Measurements from ENCODE around the gene BCL2L1. TPM values are rescaled to one million over a fixed set of nuclear protein-coding genes. Genes with fewer than 3 reads are reported as not detected.
"Not testable (repeated sequence)": the region's sequence is repeated elsewhere in the genome, so short reads cannot be mapped to it uniquely, and the experiment has no call there.

BCL2L1 gene
- total and polyA plus RNA-seq, 7 donors, result 34.5 to 204 (median 58.1) TPM

GRCh38 chr20:31673435-31673834 lies 49.2 kb downstream of the BCL2L1 start:
- H3K4me3 ChIP-seq, result no peak overlapping the region
- H3K9me3 ChIP-seq, result no peaks in the 10 kb centered on the region
- DNase-seq, result no peak
- intact Hi-C loops (cut with DNase I), result no loop called here
- peaks cover 90% of the 10 kb centered on the region for H3K4me1 ChIP-seq
- H3K27me3 ChIP-seq (ENCODE audit: insufficient read depth in 3 of 3, low read length in 2 of 3), result no peaks in the 10 kb centered on the region
- H3K27ac ChIP-seq, result peak overlapping the region; percentile 60
- peaks cover 4 to 6% of the 10 kb centered on the region in 2 donors for H3K36me3 ChIP-seq (ENCODE audit: insufficient read depth in 1 of 2, low read depth in 1 of 2)
- TF ChIP-seq, protein P1, sequence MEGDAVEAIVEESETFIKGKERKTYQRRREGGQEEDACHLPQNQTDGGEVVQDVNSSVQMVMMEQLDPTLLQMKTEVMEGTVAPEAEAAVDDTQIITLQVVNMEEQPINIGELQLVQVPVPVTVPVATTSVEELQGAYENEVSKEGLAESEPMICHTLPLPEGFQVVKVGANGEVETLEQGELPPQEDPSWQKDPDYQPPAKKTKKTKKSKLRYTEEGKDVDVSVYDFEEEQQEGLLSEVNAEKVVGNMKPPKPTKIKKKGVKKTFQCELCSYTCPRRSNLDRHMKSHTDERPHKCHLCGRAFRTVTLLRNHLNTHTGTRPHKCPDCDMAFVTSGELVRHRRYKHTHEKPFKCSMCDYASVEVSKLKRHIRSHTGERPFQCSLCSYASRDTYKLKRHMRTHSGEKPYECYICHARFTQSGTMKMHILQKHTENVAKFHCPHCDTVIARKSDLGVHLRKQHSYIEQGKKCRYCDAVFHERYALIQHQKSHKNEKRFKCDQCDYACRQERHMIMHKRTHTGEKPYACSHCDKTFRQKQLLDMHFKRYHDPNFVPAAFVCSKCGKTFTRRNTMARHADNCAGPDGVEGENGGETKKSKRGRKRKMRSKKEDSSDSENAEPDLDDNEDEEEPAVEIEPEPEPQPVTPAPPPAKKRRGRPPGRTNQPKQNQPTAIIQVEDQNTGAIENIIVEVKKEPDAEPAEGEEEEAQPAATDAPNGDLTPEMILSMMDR (IDR thresholded peaks at IDR 0.05), result no peak
- no peak for ATAC-seq

GRCh38 chr20:31671324-31671723 lies 51.3 kb downstream of the BCL2L1 start:
- intact Hi-C loops (cut with DNase I), result no loop called here
- DNase-seq, result no peak
- Histone ChIP-seq H3K27ac (peak overlapping the region; percentile 94), H3K4me3 (peak overlapping the region; percentile 8), H3K36me3 (ENCODE audit: insufficient read depth in 1 of 2, low read depth in 1 of 2) (peaks cover under 1 to 4% of the 10 kb centered on the region in 2 donors), H3K9me3 (no peaks in the 10 kb centered on the region), H3K4me1 (peaks cover 97% of the 10 kb centered on the region), H3K27me3 (ENCODE audit: insufficient read depth in 3 of 3, low read length in 2 of 3) (no peaks in the 10 kb centered on the region)
- TF ChIP-seq, protein P1 (IDR thresholded peaks at IDR 0.05), result no peak
- ATAC-seq, result peak in 2 of 4 donors; percentile 9 to 13
- 95 to 97% (median 95%) methylated on average over 2 of the region's 2 CpGs for whole genome bisulfite sequencing, 3 donors

DNA sequence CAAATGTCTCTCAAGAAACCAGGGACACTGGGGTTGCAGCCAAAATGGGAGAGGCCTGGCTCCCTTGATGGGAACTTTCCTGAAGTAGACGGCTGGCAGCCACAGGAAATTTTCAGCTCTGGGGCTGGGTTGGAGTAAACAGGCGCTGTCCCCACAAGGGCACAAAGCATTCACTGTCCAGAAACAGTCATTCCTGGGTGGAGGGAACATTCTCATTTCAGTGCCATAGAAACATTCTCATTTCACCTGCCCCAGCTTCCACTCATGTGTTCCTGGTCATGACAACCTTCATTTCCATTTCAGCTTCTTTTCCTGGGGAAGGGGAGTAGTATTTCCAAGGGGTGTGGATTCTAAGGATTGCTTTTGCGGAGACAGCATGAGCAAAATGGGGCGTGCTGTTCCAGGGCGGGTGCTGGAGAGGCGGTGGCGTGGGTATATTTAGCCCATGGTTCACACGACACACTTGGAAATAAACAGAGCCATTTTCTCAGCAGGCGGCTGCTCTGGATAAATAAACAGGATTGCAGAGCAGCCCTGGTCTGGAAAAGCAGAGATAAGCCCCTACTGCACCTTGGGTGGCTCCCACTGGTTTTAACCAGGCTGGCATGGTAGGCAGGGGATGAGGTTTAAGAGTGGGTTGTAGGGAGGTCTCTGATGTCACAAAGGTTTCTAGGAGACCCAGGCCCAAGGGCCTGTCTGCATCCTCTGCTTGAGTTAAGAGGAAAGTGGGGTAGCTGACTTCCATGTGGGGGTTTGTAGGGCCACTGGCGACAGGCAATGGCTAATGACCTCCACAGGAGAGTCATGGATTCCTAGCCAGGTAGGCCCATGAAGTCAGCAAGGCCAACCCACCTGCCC lies 52.1 kb downstream of the BCL2L1 start:
- DNase-seq (peak; percentile 55 to 85), ATAC-seq (peak; percentile 71 to 90 (median 80))
- Histone ChIP-seq H3K36me3 (ENCODE audit: insufficient read depth in 1 of 2, low read depth in 1 of 2) (peaks cover 8 to 11% of the 10 kb centered on the region in 2 donors), H3K27ac (peak overlapping the region; percentile 94), H3K4me3 (peak overlapping the region; percentile 8), H3K4me1 (peaks cover 92% of the 10 kb centered on the region), H3K27me3 (ENCODE audit: insufficient read depth in 3 of 3, low read length in 2 of 3) (no peaks in the 10 kb centered on the region), H3K9me3 (no peaks in the 10 kb centered on the region)
- WGBS, 3 donors, result 17% methylated on average over 10 of the region's 10 CpGs
- TF ChIP-seq, protein P1 (IDR thresholded peaks at IDR 0.05), result no peak
- intact Hi-C loops (cut with DNase I), result no loop called here

GRCh38 chr20:31669876-31670275 lies 52.8 kb downstream of the BCL2L1 start:
- TF ChIP-seq, protein P1 (IDR thresholded peaks at IDR 0.05), result no peak
- Histone ChIP-seq H3K36me3 (ENCODE audit: insufficient read depth in 1 of 2, low read depth in 1 of 2) (peaks cover 11 to 15% of the 10 kb centered on the region in 2 donors), H3K4me3 (peak overlapping the region; percentile 8), H3K9me3 (no peaks in the 10 kb centered on the region), H3K4me1 (peaks cover 88% of the 10 kb centered on the region), H3K27me3 (ENCODE audit: insufficient read depth in 3 of 3, low read length in 2 of 3) (no peaks in the 10 kb centered on the region), H3K27ac (peak overlapping the region; percentile 94)
- 22 to 44% (median 27%) methylated on average over 3 of the region's 3 CpGs for WGBS, 3 donors
- no peak for DNase-seq
- intact Hi-C loops (cut with DNase I), result loop anchor here in 1 of 2 donors (10.0 kb wide), 1 partner anchor 155 kb away; no protein-coding TSS in a partner anchor
- peak in 3 of 4 donors; percentile 13 to 23 (median 16) for ATAC-seq

- H3K4me1 ChIP-seq, result peaks cover 82% of the 10 kb centered on the region
- ATAC-seq; DNase-seq; H3K4me3 ChIP-seq; H3K9me3 ChIP-seq; H3K27me3 ChIP-seq (ENCODE audit: insufficient read depth in 3 of 3, low read length in 2 of 3): not testable (repeated sequence)
- H3K27ac ChIP-seq, result peak overlapping the region; percentile 94
- H3K36me3 ChIP-seq (ENCODE audit: insufficient read depth in 1 of 2, low read depth in 1 of 2), result peaks cover 7 to 24% of the 10 kb centered on the region in 2 donors
- WGBS, 3 donors, result 94 to 99% (median 95%) methylated on average over 2 of the region's 2 CpGs
- intact Hi-C loops (cut with DNase I), result loop anchor here in 1 of 2 donors (10.0 kb wide), 1 partner anchor 156 kb away; no protein-coding TSS in a partner anchor
Measured at GRCh38 chr20:31668944-31669343, 53.7 kb downstream of the BCL2L1 start.

All from psoas muscle (tissue), 8 donors.